IMR-90 (cell line): ENCODE results near the gene MRPL12. TPM values are rescaled to one million over a fixed set of nuclear protein-coding genes. Genes with fewer than 3 reads are reported as not detected.

ENCODE experiments used
- CTCF ChIP-seq: conservative IDR thresholded peaks from 2 replicates; pipeline ENCODE4 v1.5.1; 2012; ENCODE audit warnings: mild to moderate bottlenecking, low read depth, low read length, improper control_type of control experiment
- MAFK ChIP-seq: IDR thresholded peaks from 2 replicates; pipeline ENCODE4 v1.6.1; 2012; ENCODE audit warnings: low read depth, low read length, improper control_type of control experiment
- RAD21 ChIP-seq: IDR thresholded peaks from 2 replicates; pipeline ENCODE4 v1.6.1; 2012; ENCODE audit warnings: low read length, improper control_type of control experiment
- SMC3 ChIP-seq: fragments of 150-350 bp; IDR thresholded peaks from 2 replicates; pipeline ENCODE4 v1.6.1; 2016; ENCODE audit warnings: low read depth, mild to moderate bottlenecking, antibody characterized with exemption, low read length, moderate library complexity
- polyA plus RNA-seq, 3 experiments: library from polyadenylated mRNA; depleted of rRNA; stranded (reverse); fragments of >200 nt; gene quantifications; 2 replicates each; pipeline ENCODE4 v1.2.3, GENCODE V29; 2012; ENCODE audit warnings: low replicate concordance in 1 of 3
- total RNA-seq: library from RNA; depleted of rRNA; stranded (reverse); fragments of >200 nt; gene quantifications from 2 replicates; pipeline ENCODE4 v1.2.3, GENCODE V29; 2012

MRPL12 gene
- total and polyA plus RNA-seq, 2 of the 4 experiments (the other 2 are of a cell fraction), result 17.2 to 111 TPM

GRCh38 chr17:81711814-81712467 lies 8.8 kb downstream of the MRPL12 start, which contains the start of gene SLC25A10 (continued):
- TF ChIP-seq MAFK, result no peak
- no peak for TF ChIP-seq SMC3
- no peak for TF ChIP-seq RAD21
- no peak for TF ChIP-seq CTCF
